Measurements from ENCODE around the gene HEXB. TPM values are rescaled to one million over a fixed set of nuclear protein-coding genes. Genes with fewer than 3 reads are reported as not detected.
"Not testable (repeated sequence)": the region's sequence is repeated elsewhere in the genome, so short reads cannot be mapped to it uniquely, and the experiment has no call there.

Gene HEXB
- polyA plus RNA-seq, 12 donors, result 33.8 to 63.9 (median 40.0) TPM; not detected in 1

- DNase-seq, result no peak
Measured at GRCh38 chr5:74717596-74717995, 32.6 kb downstream of the HEXB start.

GRCh38 chr5:74722271-74722670, 37.2 kb downstream of the HEXB start:
- DNase-seq, result no peak

GRCh38 chr5:74725331-74725730, 40.3 kb downstream of the HEXB start:
- no peak for DNase-seq

GRCh38 chr5:74736759-74737158, 51.7 kb downstream of the HEXB start:
- DNase-seq, result no peak

GRCh38 chr5:74738406-74738805, 53.4 kb downstream of the HEXB start:
- no peak for DNase-seq

- DNase-seq, result not testable (repeated sequence)
Measured at GRCh38 chr5:74748742-74749141, 63.7 kb downstream of the HEXB start.

GRCh38 chr5:74761241-74761640, 76.2 kb downstream of the HEXB start:
- DNase-seq, result no peak

- DNase-seq, result no peak
Measured at GRCh38 chr5:74762599-74762998, 77.6 kb downstream of the HEXB start.

- no peak for DNase-seq
Measured at GRCh38 chr5:74763504-74763903, 78.5 kb downstream of the HEXB start.

GRCh38 chr5:74765201-74765600, 80.2 kb downstream of the HEXB start:
- no peak for DNase-seq

GRCh38 chr5:74765929-74766328, 80.9 kb downstream of the HEXB start:
- DNase-seq, result no peak

- DNase-seq, result peak; percentile 26
Measured at GRCh38 chr5:74766418-74766848, 81.4 kb downstream of the HEXB start.

GRCh38 chr5:74766849-74767578, 82.0 kb downstream of the HEXB start, which contains the start of the genes GFM2 and NSA2:
TSS of gene GFM2 (minus strand) at chr5:74767117. CDS start at chr5:74763742, 3,375 bp downstream.
TSS of gene NSA2 (plus strand) at chr5:74767249. CDS start at chr5:74767361, 112 bp downstream.
- peak; percentile 94 for DNase-seq

- no peak for DNase-seq
Measured at GRCh38 chr5:74767579-74767913, 82.5 kb downstream of the HEXB start.

Other genes with a start within 250 kb of the HEXB start
- gene ENC1, start 44.5 kb upstream of the HEXB start, polyA plus RNA-seq (ENCODE audit: insufficient read length in 12 of 12), result 10 to 100 TPM in 11 of 12 donors, not detected in 1; 22.0 to 34.5 (median 25.9) TPM
- 10 to 100 TPM in 11 of 12 donors, not detected in 1; 21.4 to 35.7 (median 26.5) TPM for gene GFM2, start 81.9 kb downstream of the HEXB start, polyA plus RNA-seq (ENCODE audit: insufficient read length in 12 of 12)
- 100 to 1,000 TPM in 11 of 12 donors, not detected in 1; 236 to 293 (median 260) TPM for gene NSA2, start 82.0 kb downstream of the HEXB start, polyA plus RNA-seq (ENCODE audit: insufficient read length in 12 of 12)
- gene FAM169A, start 181.2 kb downstream of the HEXB start, polyA plus RNA-seq (ENCODE audit: insufficient read length in 12 of 12), result 1 to 10 TPM in 5 of 12 donors, under 1 TPM in 5, not detected in 2; 0.58 to 3.2 (median 0.94) TPM